HG02610 (cell line): ENCODE measurements around the gene GADL1.

Experiments used
- ATAC-seq: cut with Tn5 transposase; IDR thresholded peaks from one replicate; pipeline ENCODE4 v1.9.1; 2021; ENCODE audit warnings: mild to moderate bottlenecking, moderate library complexity; ENCODE audit not compliant: unreplicated experiment

The GADL1 gene

DNA sequence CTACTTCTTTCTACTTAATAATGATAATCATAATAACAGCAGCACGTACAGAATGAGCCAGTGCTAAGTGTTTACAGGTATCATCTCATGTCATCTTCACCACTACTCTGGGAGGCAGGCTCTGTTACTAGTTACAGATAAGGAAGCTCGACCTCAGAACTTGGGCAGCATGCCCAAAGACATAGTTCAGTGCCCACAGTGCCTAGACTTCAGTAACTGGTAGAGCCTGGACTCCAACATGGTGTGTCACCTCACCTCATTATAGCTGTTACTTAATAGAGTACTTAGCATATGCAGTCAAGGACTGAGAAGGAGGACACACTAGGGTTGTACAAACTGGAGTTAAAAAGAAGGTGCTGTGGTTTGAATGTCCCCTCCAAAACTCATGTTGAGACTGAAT lies 7.6 kb downstream of the GADL1 start:
- no peak for ATAC-seq

DNA sequence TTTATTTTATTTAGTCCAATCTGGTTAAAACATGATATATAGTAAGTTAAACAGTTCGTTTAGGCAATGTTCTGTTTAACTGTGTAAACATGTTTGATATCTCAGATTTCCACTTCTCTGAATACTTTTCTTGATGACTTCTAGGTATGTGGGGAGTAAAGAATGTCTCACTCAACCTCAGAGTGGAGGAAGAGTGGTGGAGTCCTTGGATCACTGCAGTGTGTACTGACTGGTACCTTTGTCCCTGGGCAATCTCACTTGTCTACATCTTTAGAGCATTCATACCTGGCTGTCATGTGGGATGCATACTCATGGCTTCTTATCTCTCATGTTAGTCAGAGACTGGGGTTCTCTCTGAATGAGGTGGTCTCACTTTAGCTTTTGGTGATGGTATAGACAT lies 15.6 kb downstream of the GADL1 start:
- no peak for ATAC-seq

DNA sequence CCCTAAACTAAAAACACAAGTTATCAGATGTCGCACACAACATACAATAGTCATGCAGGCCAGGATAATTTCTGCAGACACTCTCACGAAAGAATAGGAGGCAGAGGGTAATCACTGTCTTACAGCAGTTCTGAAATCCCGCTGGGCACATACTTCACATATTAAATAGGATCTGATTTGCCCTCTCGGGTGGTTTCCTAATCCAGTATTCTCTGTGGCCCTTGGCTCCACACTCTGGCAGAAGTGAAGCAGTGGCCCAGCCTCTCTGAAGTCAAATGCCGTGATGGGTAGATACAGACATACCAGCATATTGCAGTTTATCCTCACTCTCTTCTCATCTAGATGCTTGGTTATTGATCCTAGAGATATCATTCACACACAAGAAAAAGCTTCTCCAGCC lies 19.0 kb downstream of the GADL1 start:
- no peak for ATAC-seq

DNA sequence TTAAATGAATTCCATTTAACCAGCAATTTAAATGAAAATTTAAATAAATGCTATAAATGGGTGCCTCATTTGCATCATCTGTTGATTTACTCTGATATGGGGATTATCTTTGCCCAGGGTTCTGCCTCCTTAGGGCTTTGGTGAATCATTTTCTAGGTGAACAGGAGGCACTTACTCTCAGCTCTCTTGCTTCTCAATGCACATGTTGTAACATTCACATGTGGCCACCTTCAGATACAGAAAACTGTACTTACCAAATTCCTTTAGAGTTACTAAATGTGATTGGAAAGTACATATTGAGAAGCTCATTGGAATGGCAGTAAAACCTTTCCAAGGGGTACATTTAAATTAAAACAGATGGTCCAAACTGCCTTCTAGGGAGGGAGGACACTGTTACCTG lies 20.8 kb downstream of the GADL1 start:
- ATAC-seq, result no peak

DNA sequence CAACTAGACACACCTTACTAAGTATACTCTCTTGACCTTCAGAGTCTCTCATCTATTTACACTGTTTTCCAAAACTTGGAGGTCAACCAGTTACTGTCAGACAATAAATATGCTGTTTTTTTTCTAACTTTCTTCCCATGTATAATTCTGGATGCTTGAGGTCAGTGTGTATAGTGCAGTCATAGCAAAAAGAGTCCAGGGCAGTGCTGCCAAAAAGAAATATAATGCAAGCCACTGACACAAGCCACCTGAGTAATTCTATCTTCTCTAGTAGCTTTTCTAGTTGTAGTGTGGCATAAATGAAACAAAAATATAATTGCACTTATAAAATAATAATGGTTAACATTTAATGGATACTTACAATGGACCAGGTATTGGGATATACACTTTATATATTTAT lies 21.6 kb downstream of the GADL1 start:
- no peak for ATAC-seq

DNA sequence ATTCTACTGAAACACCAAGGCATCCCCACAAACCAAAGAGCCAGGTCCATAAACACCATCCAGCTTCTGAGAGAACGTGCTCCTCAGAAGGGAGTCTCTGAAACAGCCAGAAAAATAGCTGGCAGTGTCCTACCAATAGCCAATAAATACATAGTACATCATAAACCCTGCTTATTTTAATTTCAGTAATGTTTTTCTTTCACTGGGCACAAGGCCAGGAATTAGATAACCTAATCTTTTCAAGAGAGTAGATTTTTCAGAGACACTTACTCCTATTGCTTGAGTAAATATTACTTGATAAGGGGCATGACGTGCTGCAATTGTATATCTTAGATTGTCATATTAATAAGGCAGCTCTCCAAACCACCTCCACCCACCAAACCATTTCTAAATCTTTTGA lies 22.7 kb downstream of the GADL1 start:
- ATAC-seq, result no peak

DNA sequence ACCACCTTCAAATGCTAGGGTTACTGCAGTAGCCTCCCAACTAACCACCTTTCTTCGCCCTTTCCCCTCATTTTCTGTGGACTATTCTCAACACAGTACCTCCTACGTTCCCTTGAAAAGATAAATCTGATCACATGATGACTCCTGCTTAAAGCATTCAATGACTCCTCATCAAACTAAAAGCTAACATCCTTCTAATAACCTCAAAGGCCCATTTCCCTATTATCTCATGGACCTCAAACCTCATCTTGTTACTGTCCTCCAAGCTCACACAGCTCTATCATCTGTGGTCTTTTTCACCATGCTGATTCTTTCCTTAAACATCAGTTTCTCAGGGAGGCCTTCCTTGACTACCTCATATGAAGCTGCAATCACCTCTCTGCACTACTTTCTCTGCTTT lies 29.6 kb downstream of the GADL1 start:
- no peak for ATAC-seq

DNA sequence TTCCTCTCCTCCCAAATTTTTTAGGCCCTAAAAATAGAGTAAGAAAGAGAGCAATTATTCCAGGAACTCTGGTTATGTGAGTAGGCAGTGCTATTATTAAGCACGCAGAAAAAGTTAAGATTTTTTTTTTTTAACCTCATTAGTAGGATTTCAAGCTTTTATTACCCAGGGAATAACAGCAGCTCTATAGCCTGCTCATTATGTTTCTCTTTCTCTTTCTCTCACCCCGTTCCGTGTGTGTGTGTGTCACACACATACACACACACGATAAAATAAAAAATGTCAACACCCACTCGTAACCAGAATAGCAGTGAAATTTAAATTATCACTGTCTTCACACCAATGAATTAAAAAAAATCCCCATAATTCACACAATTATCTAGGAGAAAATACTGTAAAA lies 30.3 kb downstream of the GADL1 start:
- ATAC-seq, result no peak

DNA sequence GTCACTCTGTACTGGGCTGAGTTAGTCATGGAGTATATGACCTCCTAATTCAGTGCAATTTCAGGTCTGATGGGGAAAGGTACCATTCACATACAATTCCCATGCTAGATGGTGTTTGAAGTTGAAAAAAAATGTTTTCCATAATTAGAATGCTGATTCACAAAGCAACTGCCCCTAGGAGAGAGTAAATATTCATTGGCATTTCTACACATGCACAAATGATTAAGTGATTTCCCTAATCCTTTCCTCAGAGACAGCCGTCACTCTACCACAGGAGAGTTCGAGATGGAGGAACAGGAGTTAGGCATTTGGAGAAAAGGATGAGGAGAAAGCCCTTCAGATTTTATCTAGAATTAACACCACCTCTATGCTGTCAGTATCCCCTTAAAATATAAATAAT lies 32.5 kb downstream of the GADL1 start:
- no peak for ATAC-seq

DNA sequence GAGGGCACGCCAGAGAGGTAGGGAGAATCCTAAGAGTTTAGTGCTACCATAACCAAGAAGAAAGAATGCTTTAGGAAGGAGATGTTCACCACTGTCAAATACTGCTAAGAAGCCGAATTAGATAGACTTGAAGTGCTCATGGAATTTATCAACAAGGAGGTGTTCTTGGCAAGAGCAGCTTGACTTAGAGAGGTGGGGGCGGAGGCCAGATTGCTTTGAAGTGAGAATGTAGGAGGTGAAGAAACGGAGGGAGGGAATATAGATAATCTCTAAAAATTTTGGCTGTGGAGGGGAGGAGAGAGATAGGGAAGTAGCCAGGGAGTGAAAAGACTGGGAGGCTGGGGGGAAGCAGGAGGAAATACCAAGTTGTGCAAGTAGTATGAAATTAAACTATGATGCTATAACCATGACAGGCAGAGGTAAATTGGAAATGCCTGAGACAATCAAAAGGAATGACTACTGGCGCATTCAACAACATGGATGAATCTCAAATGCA lies 35.5 kb downstream of the GADL1 start:
- no peak for ATAC-seq

DNA sequence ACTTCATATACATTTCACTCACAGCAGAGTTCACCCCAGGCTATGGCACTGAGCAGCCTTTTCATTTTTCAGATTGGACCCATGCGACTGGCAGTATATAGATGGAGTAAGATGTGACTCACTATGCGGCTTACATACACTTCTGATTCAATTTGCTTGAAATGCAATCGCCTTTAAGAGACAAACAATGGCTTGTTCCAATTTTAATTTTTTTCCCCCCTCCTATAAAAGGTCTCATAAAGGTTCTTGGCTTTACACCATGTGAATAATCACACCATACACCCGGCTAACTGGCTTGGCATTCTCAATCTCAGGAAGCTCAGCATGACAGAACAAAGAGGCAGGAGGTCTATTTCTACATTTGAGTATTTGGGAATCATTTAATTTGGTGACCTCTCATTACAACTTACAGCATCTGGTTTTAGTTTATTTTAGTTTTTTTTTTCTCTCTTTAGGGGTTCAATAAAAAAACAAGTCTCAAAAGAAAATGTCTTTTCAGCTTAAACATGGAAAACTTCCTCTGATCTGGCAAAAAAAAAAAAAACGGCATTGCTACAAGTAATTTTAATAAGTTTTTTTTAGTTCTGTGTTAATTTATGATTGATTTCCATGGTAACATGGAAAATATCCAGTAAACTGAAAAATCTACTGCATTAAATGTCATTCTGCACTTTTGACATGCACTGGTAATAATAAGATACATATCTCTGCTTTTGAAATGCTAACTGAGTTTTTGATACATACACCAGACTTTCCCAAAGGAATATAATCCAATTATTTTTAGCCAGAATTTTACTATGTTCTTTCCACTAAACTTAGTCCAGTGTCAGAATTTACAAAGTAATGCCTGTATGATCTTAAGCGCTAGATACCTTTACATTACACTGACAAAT lies 38.8 kb downstream of the GADL1 start:
- ATAC-seq, result no peak

DNA sequence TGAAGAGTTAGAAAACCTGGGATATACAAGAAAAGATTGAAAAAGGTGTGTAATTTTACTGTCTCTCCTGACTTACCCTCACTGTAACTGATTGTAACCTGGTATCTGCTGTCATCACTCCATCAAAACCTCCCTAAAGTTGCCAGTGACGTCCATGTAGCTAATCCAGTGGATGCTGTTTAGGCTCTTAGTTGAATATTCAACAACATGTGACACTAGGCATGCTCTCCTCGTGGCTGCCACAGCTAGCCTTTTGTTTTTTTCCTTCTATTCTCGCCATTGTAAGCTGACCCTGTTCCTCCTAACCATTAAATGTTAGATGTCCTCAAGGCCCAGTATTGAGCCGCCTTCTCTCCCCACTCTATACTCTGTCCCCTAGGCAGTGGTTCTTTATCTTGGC lies 41.6 kb downstream of the GADL1 start:
- ATAC-seq, result no peak

DNA sequence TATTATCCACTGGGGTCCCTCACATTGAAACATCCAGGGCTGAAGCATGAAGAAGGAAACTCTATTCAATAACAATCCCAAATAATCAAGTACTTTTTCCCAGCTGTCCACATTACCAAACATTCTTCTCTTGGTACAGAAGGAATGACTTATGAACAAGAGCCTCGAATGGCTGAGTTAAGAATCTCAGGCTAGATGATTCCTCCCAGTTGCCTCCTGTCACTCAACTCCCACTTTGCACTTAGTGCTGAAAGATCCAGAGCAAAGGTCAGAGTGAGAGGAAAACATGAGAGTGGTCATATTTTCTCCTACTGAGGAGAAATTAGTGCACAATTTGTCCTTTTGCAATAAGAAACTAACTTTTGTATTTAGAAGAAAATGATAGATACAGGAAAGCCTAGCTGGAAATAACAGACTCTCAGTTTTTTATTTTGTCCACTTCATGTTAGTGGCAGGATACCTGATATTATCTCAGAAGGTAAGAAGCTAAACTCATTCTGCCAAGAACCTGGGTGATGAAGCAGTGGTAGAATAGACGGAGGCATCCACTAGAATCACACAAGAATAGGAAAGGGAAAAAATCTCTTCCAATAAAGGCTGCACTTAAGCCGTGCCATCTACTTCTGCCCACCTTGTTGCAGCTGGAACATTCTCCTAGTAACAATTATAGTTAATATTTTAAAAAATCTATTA lies 46.2 kb downstream of the GADL1 start:
- no peak for ATAC-seq

DNA sequence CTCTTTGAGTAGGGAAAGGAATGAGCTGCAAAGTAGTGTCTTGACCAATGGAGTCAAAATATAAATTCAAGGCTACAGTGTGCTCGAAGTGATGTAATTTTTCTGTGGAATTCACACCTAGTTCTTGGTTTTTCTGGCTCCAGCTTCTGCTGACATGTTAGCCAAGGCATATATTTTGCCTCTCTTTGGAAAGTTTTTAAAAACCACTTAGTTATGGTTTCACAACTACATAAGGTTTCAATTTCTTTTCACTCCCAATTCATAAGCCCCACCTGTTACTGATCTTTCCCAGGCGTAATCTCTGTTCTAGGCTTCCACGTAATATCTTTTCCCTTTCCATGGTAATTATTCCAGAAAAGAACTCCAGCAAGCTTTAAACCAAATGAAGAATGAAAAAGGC lies 46.9 kb downstream of the GADL1 start:
- ATAC-seq, result no peak

DNA sequence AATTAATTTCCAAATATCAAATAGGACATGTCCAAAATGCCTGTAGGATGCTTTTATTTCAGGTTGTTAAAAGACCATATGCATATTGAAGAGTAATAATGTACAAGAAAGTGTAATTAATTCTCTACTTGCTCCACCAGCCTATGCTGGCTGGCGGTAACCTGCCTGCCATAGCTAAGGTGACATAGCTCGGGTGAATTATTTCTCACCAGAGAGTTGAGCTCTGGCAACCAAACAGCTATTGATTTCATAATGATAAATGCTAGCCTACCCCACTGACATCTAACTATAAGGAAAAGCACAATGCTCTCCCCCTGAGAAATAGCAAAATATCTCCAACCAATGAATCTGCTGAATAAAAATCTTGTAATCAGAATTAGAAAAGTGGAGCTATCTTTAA lies 48.9 kb downstream of the GADL1 start:
- no peak for ATAC-seq

DNA sequence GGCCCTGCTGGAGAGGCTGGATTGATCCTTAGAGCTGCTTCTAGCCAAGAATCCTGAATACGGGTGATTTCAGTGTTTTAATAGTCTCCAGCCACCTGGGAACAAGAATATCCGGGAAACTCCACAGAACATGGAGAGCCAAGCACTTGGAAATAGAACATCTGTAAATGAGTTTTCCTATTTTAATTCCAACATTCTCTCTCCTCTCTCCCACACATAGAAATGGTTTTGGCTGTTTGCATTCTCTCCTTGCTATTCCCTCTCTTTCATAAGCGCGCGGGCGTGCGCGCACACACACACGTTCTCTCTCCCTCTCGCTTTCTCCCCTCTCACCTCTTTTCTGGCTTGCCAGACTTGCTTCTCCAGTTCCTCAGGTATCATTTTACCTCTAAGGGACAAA lies 50.6 kb downstream of the GADL1 start:
- no peak for ATAC-seq

DNA sequence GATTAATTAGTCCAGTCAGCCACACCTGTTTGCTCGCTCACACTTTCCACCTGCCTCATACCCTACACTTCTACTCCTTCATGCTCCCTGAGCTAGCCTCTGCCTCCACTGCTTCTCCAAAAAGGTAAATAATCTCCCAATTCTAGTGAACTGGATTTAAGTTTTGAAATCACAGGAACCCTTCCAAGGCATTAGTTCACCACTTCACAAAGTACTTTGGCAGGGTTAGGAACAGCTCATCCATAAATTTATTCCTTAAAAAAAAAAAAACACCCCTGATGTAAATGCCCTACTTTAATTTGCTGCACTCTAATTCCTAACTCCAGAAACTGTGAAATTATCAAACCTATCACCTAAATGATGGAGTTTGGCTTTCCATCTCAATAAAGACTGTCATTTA lies 58.3 kb downstream of the GADL1 start:
- ATAC-seq, result no peak

DNA sequence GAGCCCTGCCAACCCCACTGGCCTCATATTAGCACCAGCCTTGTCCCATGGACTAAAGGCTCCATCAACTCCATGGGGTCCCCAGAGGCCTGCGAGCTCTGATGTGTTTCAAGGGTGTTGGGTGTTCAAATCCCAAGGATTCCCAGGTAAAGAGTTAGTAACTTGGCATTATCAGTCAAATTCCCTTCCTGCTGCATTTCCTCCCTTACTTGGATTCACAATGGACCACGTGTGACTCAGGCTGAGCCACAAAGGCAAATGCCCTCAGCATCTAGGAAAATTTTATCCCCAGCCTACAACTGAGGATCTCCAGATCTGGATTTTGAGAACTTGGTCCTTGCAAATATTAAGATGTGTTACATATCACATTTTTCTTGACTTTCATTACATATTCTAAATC lies 58.8 kb downstream of the GADL1 start:
- no peak for ATAC-seq

DNA sequence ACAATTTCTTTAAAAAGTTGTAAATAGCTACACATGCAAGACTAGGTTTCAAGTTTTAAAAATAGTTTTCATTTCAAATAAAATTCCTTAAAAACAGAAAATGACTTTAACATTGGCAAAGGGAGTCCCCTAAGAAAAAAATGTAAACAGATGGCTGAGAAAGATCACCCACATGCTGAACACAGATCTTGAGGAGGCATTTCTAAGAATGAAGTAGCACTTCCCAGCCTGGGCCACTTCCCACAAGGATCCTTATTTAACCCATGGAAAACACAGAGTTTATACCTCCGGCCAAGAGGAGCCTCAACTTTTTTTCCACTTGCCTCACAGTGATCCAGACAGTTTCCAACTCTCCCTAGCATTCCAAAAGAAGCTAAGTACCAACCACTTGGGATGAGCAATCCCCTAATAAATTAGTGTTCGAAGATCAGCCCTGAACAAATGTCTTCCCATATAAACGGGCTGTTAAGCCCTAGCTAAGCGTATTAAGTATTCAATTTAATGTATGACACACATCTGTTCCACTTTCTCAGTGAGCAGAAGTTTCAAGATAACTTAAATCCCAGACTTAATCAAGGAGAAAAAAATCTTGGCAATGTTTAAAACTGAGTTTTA lies 61.4 kb downstream of the GADL1 start:
- no peak for ATAC-seq

DNA sequence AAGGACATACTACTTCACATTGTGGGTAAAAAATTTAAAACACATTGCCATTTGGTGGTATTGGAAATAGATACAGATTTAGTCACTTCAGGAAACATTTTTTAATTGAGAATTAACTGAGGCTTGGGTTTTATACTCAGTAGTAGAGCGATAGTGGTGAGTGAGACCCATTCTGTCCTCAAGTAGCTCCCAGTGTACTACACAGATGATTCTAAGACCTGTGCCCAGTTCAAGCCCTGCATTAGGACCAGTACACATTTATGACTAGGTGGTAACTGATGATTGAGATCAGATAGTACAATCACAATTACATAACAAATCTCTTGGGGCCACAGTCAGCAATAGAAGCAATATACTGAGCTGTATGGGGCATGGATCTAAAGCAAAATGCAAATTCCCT lies 67.4 kb downstream of the GADL1 start:
- ATAC-seq, result no peak

DNA sequence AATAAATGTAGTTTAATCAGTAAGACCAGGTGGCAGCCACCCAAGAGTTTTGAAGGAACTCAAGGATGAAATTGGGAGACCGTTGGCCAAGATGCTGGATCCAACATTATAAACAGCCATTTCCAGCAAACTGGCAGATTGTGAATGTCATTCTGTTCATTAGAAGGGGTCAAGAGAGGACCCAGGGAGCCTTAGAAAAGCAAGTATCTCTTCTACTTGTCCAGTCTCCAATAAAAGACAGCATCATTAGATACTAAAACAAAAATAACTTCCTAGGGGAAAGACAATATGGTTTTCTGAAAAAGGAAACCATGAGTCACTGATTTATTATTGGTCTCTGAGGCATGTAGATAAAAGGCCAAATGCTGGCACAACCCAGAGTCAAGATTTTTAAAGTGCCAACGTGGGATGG lies 67.9 kb downstream of the GADL1 start:
- no peak for ATAC-seq
